ENCODE data around the gene CD300C. TPM values are rescaled to one million over a fixed set of nuclear protein-coding genes. Genes with fewer than 3 reads are reported as not detected.

The CD300C gene
- total and polyA plus RNA-seq, 2 experiments from 2014 or later, result 0.43 to 0.47 TPM

DNA sequence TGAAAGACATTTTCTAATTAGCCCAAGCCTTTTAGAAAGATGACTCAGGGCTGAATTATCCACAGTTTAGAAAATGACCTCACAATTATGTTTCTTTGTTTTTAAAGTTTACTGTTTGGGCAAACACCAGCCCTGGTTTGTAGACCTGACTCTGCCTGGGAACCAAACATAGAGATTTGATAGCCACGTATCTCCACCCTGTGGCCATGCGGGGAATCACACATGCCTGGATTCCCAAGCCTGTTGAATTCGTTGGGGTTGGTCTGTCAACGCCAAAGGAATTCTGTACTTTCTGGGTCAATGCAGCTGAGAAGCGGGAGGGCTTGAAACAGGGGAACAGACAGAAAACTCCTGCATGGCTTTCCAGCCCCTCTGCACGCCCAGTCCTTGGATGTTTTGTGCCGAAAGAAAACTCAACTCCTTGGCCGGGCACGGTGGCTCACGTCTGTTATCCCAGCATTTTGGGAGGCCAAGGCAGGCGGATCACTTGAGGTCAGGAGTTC, 52.5 kb downstream of the CD300C start:
- TF ChIP-seq, protein P1, sequence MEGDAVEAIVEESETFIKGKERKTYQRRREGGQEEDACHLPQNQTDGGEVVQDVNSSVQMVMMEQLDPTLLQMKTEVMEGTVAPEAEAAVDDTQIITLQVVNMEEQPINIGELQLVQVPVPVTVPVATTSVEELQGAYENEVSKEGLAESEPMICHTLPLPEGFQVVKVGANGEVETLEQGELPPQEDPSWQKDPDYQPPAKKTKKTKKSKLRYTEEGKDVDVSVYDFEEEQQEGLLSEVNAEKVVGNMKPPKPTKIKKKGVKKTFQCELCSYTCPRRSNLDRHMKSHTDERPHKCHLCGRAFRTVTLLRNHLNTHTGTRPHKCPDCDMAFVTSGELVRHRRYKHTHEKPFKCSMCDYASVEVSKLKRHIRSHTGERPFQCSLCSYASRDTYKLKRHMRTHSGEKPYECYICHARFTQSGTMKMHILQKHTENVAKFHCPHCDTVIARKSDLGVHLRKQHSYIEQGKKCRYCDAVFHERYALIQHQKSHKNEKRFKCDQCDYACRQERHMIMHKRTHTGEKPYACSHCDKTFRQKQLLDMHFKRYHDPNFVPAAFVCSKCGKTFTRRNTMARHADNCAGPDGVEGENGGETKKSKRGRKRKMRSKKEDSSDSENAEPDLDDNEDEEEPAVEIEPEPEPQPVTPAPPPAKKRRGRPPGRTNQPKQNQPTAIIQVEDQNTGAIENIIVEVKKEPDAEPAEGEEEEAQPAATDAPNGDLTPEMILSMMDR (IDR thresholded peaks at IDR 0.05; ENCODE audit: poor library complexity), result peak; percentile 83
- TF ChIP-seq EZH2phosphoT487 (IDR thresholded peaks at IDR 0.05; ENCODE audit: low read depth, severe bottlenecking, unreplicated experiment) (no peak), EZH2 (IDR thresholded peaks at IDR 0.05; ENCODE audit: borderline replicate concordance) (no peak)
- Histone ChIP-seq H3K9me3 (ENCODE audit: low read depth) (no peaks in the 10 kb centered on the region), H3K27me3 (no peaks in the 10 kb centered on the region), H3K9me2 (replicated peaks; ENCODE audit: insufficient read depth) (no peaks in the 10 kb centered on the region), H3K27ac (no peak overlapping the region), H3K4me1 (ENCODE audit: insufficient read depth) (no peaks in the 10 kb centered on the region), H3K36me3 (replicated peaks; ENCODE audit: insufficient read depth, low read depth) (no peaks in the 10 kb centered on the region), H3K79me2 (no peaks in the 10 kb centered on the region), H2AFZ (no peak overlapping the region), H3K4me2 (no peak overlapping the region), H4K20me1 (ENCODE audit: insufficient read depth, poor library complexity, severe bottlenecking) (no peaks in the 10 kb centered on the region), H3K4me3 (no peak overlapping the region)
- peak; percentile 83 for DNase-seq (ENCODE audit: low spot score)
- WGBS (ENCODE audit: low lambda C conversion rate, missing lambda C conversion rate), result 41% methylated on average over 11 of the region's 11 CpGs

DNA sequence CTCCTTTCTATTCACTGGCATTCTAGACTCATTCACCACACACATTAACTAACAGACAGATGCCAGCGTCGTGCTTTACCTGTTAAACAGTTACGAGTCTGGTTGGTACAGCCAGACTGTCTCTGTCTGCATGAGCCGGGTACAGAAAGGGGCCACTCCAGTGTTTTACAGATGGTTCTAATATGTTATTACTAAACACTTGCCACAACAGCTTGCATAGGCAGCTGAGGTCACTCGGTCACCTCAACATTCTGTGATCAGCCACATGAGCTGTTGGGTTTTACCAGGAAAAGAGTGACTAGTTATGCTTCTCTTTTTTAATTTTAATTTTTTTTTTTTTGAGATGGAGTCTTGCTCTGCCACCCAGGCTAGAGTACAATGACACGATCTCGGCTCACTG, 54.3 kb downstream of the CD300C start:
- no peak for DNase-seq (ENCODE audit: low spot score)
- Histone ChIP-seq H3K9me2 (replicated peaks; ENCODE audit: insufficient read depth) (no peaks in the 10 kb centered on the region), H3K27ac (no peak overlapping the region), H3K27me3 (no peaks in the 10 kb centered on the region), H3K4me2 (no peak overlapping the region), H3K9me3 (ENCODE audit: low read depth) (no peaks in the 10 kb centered on the region), H2AFZ (no peak overlapping the region), H3K79me2 (no peaks in the 10 kb centered on the region), H3K36me3 (replicated peaks; ENCODE audit: insufficient read depth, low read depth) (no peaks in the 10 kb centered on the region), H3K4me1 (ENCODE audit: insufficient read depth) (no peaks in the 10 kb centered on the region), H4K20me1 (ENCODE audit: insufficient read depth, poor library complexity, severe bottlenecking) (no peaks in the 10 kb centered on the region), H3K4me3 (no peak overlapping the region)
- no peak for TF ChIP-seq EZH2phosphoT487 (IDR thresholded peaks at IDR 0.05; ENCODE audit: low read depth, severe bottlenecking, unreplicated experiment)
- TF ChIP-seq, protein P1 (IDR thresholded peaks at IDR 0.05; ENCODE audit: poor library complexity), result no peak
- no peak for TF ChIP-seq EZH2 (IDR thresholded peaks at IDR 0.05; ENCODE audit: borderline replicate concordance)
- 73% methylated on average over 7 of the region's 7 CpGs for WGBS (ENCODE audit: low lambda C conversion rate, missing lambda C conversion rate)

Other genes with a start within 250 kb of the CD300C start
- 0.20 and 0.80 TPM in 2 replicates for gene KIF19, start 219.9 kb downstream of the CD300C start, total RNA-seq
- gene KIF19, start 219.9 kb downstream of the CD300C start, polyA plus RNA-seq, result 0.18 and 0.46 TPM in 2 replicates
- gene BTBD17, start 184.2 kb downstream of the CD300C start, total RNA-seq, result 1.3 TPM in 1 of 2 replicates, not detected in the other
- 0.39 TPM in 1 of 2 replicates, not detected in the other for gene BTBD17, start 184.2 kb downstream of the CD300C start, polyA plus RNA-seq
- not detected in 2 replicates for gene GPR142, start 178.6 kb downstream of the CD300C start, total RNA-seq
- not detected in 2 replicates for gene GPR142, start 178.6 kb downstream of the CD300C start, polyA plus RNA-seq
- 150 and 159 TPM in 2 replicates for gene GPRC5C, start 114.0 kb downstream of the CD300C start, total RNA-seq
- gene GPRC5C, start 114.0 kb downstream of the CD300C start, polyA plus RNA-seq, result 233 and 237 TPM in 2 replicates
- gene CD300A, start 79.5 kb downstream of the CD300C start, total RNA-seq, result 0.20 and 1.1 TPM in 2 replicates
- 0.22 and 0.47 TPM in 2 replicates for gene CD300A, start 79.5 kb downstream of the CD300C start, polyA plus RNA-seq
- gene CD300LB, start 14.6 kb downstream of the CD300C start, total RNA-seq, result not detected in 2 replicates
- not detected in 2 replicates for gene CD300LB, start 14.6 kb downstream of the CD300C start, polyA plus RNA-seq
- gene CD300H, start 21.4 kb upstream of the CD300C start, total RNA-seq, result 0.67 TPM in 1 of 2 replicates, not detected in the other
- 0.28 TPM in 1 of 2 replicates, not detected in the other for gene CD300H, start 21.4 kb upstream of the CD300C start, polyA plus RNA-seq
- not detected in 2 replicates for gene CD300LD, start 46.2 kb upstream of the CD300C start, total RNA-seq
- gene CD300LD, start 46.2 kb upstream of the CD300C start, polyA plus RNA-seq, result not detected in 2 replicates
- 0.03 TPM in 1 of 2 replicates, not detected in the other for gene CD300E, start 77.6 kb upstream of the CD300C start, total RNA-seq
- 0.37 TPM in 1 of 2 replicates, not detected in the other for gene CD300E, start 77.6 kb upstream of the CD300C start, polyA plus RNA-seq
- 0.32 TPM in 1 of 2 replicates, not detected in the other for gene CD300LF, start 166.8 kb upstream of the CD300C start, total RNA-seq
- gene CD300LF, start 166.8 kb upstream of the CD300C start, polyA plus RNA-seq, result 0.44 and 0.85 TPM in 2 replicates
- 5.9 and 6.1 TPM in 2 replicates for gene RAB37, start 191.1 kb upstream of the CD300C start, total RNA-seq
- 7.0 and 11.8 TPM in 2 replicates for gene RAB37, start 191.1 kb upstream of the CD300C start, polyA plus RNA-seq
- 263 and 269 TPM in 2 replicates for gene NHERF1, start 202.5 kb upstream of the CD300C start, total RNA-seq
- gene NHERF1, start 202.5 kb upstream of the CD300C start, polyA plus RNA-seq, result 712 and 763 TPM in 2 replicates
- gene NAT9, start 230.2 kb upstream of the CD300C start, total RNA-seq, result 28.6 and 29.2 TPM in 2 replicates
- 34.8 and 62.9 TPM in 2 replicates for gene NAT9, start 230.2 kb upstream of the CD300C start, polyA plus RNA-seq

Measured in hepatocyte (in vitro differentiated cells).